Activated CD8-positive, alpha-beta memory T cell treated with anti-CD3 and anti-CD28 coated beads, Interleukin-2, amount 50 U/mL, for 24 hours (primary cell): ENCODE results near the gene BBIP1.

ENCODE experiments used
- DNase-seq: peaks from one replicate; pipeline ENCODE4 v3.0.0-alpha.2; 2020; ENCODE audit errors: extremely low read depth

The BBIP1 gene

GRCh38 chr10:110918643-110919348 lies at the start of gene BBIP1:
BBIP1 (minus strand) TSS chr10:110919180; CDS start chr10:110918157, 1,023 bp downstream.
- DNase-seq = no peak

DNA sequence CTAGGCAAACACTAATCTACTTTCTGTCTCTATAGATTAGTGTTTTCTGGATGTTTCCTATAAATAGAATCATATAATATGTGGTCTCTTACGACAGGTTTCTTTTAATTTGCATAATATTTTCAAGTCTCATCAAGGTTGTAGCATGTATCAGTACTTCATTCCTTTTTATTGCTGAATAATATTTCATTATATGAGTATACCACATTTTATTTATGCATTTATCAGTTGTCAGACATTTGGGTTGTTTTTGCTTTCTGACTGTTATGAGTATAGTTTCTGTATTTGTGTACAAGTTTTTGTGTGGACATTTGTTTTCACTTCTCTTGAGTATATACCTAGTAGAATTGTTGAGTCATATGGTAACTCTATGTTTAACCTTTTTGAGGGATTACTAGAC lies 48.7 kb upstream of the BBIP1 start:
- no peak for DNase-seq

- DNase-seq = no peak
These were observed 48.1 kb upstream of the BBIP1 start for GRCh38 chr10:110967009-110967630.

DNA sequence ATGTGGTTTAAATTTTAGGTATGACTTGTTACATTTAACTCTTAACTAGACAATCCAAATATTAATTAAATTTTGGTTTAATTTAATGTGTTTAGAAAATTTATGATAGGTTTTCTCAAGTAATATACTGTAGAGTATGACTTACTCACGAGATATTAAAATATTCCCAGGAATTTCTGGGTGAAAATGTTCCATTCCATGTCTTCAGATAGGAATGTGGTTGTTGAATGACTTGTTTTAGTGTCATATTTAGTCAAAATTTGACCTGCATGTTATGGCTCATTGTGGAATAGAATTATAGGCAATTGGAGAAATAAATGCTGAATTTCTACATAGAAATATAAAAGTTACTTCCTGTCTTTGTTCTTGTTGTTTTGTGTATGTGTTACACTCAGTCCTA lies 47.2 kb upstream of the BBIP1 start:
- no peak for DNase-seq

DNA sequence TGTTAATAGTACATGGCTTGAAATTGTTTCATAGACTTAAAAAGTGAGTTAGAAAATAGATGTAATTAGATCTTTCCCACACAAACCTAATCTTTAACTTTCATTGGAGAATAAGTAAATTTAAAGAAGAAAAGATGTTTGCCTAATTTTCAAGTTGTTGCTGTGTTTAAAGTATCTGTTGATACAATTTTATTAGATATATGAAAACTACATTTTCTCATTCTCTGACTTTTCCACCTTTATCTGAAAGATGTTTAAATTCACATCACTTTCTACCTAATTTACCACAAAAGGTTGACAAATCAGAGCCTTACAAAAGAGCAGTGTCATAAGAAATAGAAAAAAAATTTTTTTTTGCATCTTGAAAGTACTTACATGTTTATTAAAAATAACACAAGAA lies 46.2 kb upstream of the BBIP1 start:
- DNase-seq = no peak

GRCh38 chr10:110964681-110965080 lies 45.7 kb upstream of the BBIP1 start:
- no peak for DNase-seq

- DNase-seq = no peak
These were observed 44.2 kb upstream of the BBIP1 start for GRCh38 chr10:110963162-110963561.

GRCh38 chr10:110962443-110962842 lies 43.5 kb upstream of the BBIP1 start:
- DNase-seq = no peak

DNA sequence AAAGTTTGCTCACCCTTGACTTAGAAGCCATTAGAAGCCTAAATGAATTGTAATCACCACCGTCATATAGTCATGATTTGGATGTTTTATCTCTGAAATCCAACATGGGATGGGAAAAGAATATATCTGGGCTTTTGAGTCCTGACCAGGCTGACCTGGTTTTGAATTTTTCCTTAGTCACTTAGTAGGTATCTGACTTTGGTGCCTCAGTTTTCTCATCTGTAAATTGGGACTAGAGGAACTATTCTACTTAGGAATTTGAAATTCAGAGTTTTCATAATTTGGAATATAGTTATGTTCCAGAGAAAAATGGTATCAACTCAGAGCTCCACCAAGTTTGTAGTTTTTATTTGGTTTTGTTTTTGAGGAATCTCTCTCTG lies 41.3 kb upstream of the BBIP1 start:
- DNase-seq = no peak

DNA sequence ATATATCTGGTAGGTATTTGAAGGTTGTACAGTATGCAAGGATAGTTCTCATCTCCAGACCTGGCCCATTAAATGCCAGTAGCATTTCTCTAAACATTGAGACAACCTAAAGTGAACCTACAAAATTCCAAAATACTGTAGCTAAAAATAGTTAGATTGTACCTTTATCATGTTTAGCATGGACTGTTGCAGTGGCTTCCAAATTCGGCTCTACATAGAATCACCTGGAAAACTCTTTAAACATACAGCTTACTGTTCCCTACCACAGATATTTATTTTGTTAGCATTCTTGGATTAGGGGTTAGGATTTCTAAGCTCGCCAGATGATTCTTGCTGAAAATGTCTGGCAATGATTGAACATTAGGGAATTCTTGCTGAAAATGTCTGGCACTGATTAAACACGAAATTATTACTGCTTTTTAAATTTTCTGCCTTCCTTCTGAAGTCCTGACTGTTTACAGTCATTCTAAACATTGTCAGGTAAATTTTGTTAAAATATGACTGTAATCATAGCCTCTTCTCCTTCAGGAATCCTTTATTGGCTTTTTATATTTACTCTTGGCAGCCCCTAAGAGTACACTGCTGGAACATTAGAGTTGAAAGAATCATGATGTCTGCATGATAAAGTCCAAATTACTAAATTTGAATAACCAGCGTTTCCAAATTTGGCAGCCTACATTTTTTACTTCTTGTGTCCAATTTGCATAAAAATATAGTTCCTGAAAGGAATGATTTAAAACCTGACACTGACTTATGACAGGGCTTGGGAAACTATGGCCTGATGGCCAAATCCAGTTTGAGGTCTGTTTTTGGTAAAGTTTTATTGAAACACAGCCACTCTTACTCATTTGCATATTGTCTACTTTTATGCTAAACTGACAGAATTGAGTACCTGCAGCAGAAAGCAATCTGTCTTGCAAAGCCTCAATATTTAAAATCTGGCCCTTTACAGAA lies 40.7 kb upstream of the BBIP1 start:
- no peak for DNase-seq

- DNase-seq = no peak
These were observed 38.6 kb upstream of the BBIP1 start for GRCh38 chr10:110957606-110958005.

- no peak for DNase-seq
These were observed 32.4 kb upstream of the BBIP1 start for GRCh38 chr10:110951381-110951780.

- no peak for DNase-seq
These were observed 28.1 kb upstream of the BBIP1 start for GRCh38 chr10:110947061-110947595.

- no peak for DNase-seq
These were observed 27.5 kb upstream of the BBIP1 start for GRCh38 chr10:110946496-110946895.

GRCh38 chr10:110944792-110945396 lies 25.9 kb upstream of the BBIP1 start:
- no peak for DNase-seq

DNA sequence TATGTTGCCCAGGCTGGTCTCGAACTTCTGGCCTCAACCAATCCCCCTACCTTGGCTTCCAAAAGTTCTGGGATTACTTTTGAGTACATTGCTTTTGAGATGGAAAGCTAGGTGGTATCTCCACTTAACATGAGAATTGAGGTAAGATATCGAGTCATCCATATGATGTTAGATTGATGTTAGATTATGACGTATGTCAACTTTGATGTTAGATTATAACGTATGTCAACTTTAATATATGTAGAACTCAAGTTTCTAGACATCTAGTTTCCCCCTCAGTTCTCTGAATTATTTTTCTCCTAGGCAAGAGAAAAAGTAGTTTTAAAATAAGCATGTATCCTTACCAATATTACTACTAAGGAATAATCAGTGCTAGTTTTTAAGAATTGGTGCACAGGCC lies 20.4 kb upstream of the BBIP1 start:
- DNase-seq = no peak

DNA sequence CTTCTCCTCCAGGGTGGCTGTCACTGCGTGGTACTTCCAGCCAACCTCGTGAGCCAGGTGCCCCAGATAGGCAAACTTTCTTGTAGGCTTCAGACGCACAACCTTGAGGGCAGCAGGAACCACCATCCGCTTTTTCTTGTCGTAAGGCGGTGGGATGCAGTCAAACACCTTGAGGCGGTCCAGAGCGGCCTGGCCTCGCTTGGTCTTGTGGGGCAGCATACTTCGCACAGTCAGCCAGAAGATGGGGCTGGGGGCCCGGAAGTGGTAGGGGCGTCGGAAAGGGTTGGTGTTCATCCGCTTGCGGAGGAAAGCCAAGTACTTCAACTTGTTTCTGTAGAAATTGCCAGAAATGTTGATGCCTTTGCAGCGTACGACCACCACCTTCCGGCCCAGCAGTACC lies 17.8 kb upstream of the BBIP1 start:
- DNase-seq = no peak

- no peak for DNase-seq
These were observed 13.7 kb upstream of the BBIP1 start for GRCh38 chr10:110932505-110933180.

DNA sequence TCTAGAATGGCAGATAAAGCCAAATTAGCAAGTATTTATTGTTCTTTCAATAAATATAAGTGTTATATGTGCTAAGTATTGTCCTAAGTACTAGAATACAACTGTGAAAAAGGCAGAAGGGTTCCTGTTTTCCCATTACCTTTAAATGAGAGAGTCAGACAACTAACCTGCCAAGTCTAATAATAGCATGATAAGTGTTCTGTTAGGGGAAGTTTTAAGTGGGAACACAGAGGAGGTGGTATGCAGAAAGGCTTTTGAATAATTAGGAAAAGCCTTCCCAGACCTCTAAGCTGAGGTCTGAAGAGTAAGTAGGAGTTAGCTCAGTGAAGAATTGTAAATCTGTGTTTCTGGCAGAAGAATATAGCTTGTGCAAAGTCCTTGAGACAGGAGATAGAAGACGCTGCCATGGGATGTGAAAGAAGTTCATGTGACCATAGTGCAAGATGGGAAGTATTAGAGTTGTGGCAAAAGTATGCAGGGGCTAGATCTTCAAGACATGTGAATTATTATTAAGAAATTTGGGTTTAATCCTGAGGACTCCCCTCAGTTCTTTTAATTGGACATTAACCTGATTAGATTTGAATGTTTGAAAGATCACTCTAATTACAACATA lies 12.9 kb upstream of the BBIP1 start:
- no peak for DNase-seq

GRCh38 chr10:110927461-110927860 lies 8.5 kb upstream of the BBIP1 start:
- DNase-seq = no peak
